GM12873 (cell line): Measurements from ENCODE around the gene SCMH1.

ENCODE experiments used
- TF ChIP-seq, protein P1 (sequence below): IDR thresholded peaks from 2 replicates; pipeline ENCODE4 v1.5.1; 2012; ENCODE audit warnings: low read depth, mild to moderate bottlenecking, moderate library complexity, low read length, control low read depth; ENCODE audit not compliant: insufficient read depth; ENCODE audit errors: missing control alignments

The SCMH1 gene

DNA sequence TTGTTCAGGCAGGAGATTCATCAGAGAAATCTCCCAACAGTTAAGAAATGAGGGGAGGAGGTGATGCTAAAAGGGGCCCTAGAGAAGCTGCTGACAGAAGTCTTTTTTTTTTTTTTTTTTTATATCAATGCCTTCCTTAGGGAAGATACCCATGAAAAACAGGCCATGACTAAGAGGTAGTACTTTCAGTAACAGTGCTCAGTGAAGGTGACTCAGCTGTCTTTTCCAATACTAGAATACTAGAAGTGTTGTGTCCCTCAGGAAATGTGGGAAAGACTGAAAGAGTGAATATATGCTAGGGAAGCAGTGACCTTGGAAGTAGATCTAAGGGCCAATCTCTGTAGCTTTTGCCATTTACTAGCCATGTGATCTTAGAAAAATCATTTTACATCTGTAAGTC is 168.1 kb downstream of the SCMH1 start:
- TF ChIP-seq, protein P1, sequence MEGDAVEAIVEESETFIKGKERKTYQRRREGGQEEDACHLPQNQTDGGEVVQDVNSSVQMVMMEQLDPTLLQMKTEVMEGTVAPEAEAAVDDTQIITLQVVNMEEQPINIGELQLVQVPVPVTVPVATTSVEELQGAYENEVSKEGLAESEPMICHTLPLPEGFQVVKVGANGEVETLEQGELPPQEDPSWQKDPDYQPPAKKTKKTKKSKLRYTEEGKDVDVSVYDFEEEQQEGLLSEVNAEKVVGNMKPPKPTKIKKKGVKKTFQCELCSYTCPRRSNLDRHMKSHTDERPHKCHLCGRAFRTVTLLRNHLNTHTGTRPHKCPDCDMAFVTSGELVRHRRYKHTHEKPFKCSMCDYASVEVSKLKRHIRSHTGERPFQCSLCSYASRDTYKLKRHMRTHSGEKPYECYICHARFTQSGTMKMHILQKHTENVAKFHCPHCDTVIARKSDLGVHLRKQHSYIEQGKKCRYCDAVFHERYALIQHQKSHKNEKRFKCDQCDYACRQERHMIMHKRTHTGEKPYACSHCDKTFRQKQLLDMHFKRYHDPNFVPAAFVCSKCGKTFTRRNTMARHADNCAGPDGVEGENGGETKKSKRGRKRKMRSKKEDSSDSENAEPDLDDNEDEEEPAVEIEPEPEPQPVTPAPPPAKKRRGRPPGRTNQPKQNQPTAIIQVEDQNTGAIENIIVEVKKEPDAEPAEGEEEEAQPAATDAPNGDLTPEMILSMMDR = no peak

DNA sequence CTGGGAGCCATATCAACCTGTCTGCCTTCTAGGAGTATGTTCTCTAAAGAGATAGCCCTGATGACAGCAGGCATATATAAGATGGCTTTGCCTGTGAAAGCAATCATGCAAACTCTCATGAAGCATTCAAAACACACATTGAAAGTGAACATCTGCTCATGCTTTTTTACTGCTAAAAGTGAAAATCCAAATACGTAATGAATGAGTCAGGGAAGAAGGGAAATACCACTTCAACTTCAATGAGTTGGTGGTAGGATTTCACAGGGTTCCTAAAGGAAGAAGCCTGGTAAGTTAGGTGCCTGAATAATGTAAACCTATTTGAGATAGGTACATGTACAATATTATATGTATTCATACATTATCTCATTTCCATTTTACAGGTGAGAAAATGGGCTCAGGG is 170.1 kb downstream of the SCMH1 start:
- TF ChIP-seq, protein P1 = no peak

DNA sequence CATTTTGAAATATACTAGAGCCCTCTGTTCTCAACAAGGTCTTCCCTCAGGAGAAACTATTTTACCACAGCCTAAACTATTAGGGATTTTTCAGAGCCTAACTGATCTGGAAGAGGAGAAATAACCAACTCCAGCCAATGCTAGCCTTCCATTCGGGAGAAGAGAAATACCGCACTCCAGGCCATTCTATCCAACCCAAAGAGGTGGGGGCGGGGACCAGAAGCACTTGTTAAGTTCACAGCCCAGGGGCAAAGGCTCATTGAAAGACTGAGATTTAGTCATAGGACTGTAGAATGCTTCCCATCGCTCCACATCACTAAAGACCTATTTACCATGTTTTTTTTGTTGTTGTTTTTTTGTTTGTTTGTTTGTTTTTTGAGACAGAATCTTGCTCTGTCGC is 185.2 kb downstream of the SCMH1 start:
- TF ChIP-seq, protein P1 = no peak

DNA sequence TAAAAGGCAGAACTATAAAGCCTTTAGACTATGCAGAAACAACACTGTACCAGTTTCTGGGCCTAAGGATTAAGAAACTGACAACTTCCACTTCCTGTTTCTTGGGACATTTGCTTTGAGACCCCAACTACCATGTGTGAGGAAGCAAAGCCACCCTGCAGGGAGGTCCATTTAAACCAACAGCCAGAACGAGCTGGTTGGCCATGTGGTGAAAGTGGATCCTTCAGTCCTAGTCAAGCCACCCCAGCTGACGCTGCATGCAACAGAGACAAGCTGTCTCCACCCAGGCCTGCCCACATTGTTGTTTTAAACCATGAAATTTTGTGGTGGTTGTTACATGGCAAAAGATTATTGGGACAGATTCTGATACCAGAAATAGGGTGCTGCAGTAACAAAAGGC is 188.8 kb downstream of the SCMH1 start:
- TF ChIP-seq, protein P1 = no peak

DNA sequence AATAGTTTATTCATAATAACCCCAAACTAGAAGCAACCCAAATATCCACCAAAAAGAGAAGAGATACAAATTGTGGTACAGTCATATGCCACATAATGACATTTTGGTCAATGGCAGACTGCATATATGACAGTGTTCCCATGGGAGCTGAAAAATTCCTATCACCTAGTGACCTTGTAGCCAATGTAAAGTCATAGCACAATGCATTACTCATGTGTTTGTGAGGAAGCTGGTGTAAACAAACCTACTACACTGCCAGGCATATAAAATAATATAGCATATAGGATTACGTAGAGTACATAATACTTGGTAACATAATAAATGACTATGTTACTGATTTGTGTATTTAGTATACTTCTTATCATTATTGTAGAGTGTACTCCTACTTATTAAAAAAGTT is 191.1 kb downstream of the SCMH1 start:
- TF ChIP-seq, protein P1 = no peak

DNA sequence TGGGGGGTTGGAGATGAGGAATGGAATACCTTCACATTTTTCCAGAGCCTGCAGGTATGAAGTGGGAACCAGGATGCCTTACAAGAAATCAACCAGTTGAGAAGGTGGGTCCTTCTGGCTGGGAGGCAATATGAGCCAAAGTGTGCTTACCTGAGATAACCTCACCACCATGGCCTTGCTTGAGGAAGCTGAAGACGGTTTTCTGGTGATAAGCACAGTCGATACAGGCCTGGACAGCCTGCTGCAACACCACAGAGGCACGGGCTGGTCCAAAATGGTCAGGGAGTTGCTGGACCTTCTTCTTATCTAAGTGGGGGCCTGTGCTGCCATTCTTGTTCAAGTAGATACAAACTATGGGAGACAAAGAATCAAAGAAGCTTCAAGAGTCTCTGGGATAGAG is 193.6 kb downstream of the SCMH1 start:
- TF ChIP-seq, protein P1 = no peak

DNA sequence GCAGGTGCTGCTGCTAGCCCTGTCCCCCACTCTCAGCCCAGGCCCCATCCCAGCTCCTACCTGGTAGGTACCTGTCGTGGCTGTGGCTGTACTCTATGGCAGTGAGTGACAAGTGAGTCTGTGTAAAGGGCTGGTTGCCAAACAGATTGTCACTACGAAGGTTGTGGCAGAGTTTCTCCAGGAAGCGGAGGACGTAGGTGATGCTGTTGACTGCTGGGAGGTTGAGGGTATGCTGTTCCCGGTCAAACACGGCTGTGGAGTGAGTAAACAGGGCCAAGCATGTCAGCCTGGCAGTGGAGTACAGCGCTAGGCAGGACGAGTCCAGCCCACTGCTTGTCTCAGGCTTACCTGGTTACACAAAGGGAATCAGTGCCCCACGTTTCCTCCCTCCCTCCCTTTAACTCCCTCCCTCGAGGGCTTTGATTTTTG is 195.7 kb downstream of the SCMH1 start:
- TF ChIP-seq, protein P1 = no peak
